Measurements from ENCODE around the gene RPS10. TPM values are rescaled to one million over a fixed set of nuclear protein-coding genes. Genes with fewer than 3 reads are reported as not detected.
A peak's percentile ranks its signal among the peaks of the same experiment; 100 is the strongest.

RPS10 gene
- total RNA-seq, 2 experiments from 2014 or later, result 2,106 to 2,169 TPM

GRCh38 chr6:34462551-34462971 is 36.7 kb upstream of the RPS10 start:
- intact Hi-C loops (cut with micrococcal nuclease), result no loop called here
- ChIA-PET POLR2A (interaction anchor here (0.6 to 0.7 kb wide), 2 partner anchors 269 to 659 kb away, joined by 3 to 4 read pairs; no protein-coding TSS in a partner anchor), CTCF (interaction anchor here (0.6 to 10.5 kb wide), 3 partner anchors 9 to 146 kb away, joined by 3 to 170 read pairs (median 3); no protein-coding TSS in a partner anchor)
- H3K4me1 Mint-ChIP-seq (ENCODE audit: low read depth), result peaks cover 5% of the 10 kb centered on the region
- peaks cover 26% of the 10 kb centered on the region for H3K27me3 Mint-ChIP-seq
- H3K27ac Mint-ChIP-seq, result no peak overlapping the region
- no peak overlapping the region for H3K4me3 Mint-ChIP-seq
- H3K36me3 Mint-ChIP-seq, result no peaks in the 10 kb centered on the region
- H3K9me3 Mint-ChIP-seq, result no peaks in the 10 kb centered on the region
- DNase-seq, result no peak

- peaks cover 23% of the 10 kb centered on the region for H3K27me3 Mint-ChIP-seq
- ChIA-PET POLR2A (interaction anchor here (0.6 kb wide), 1 partner anchor 660 kb away, joined by 4 read pairs; no protein-coding TSS in a partner anchor), CTCF (interaction anchor here (0.6 to 10.5 kb wide), 2 partner anchors 65 to 147 kb away, joined by 4 to 170 read pairs; no protein-coding TSS in a partner anchor)
- intact Hi-C loops (cut with micrococcal nuclease), result no loop called here
- H3K4me3 Mint-ChIP-seq, result no peak overlapping the region
- no peak for DNase-seq
- no peaks in the 10 kb centered on the region for H3K9me3 Mint-ChIP-seq
- H3K4me1 Mint-ChIP-seq (ENCODE audit: low read depth), result peaks cover 5% of the 10 kb centered on the region
- H3K27ac Mint-ChIP-seq, result no peak overlapping the region
- no peaks in the 10 kb centered on the region for H3K36me3 Mint-ChIP-seq
Observed at GRCh38 chr6:34462010-34462409, 36.1 kb upstream of the RPS10 start.

GRCh38 chr6:34460796-34461507 is 35.1 kb upstream of the RPS10 start:
- no peaks in the 10 kb centered on the region for H3K9me3 Mint-ChIP-seq

GRCh38 chr6:34459899-34460593 is 34.2 kb upstream of the RPS10 start:
- intact Hi-C loops (cut with micrococcal nuclease), result loop anchor here (1.0 to 2.0 kb wide), 2 partner anchors 67 to 149 kb away; no protein-coding TSS in a partner anchor
- CTCF ChIA-PET, result interaction anchor here (0.6 to 10.5 kb wide), 31 partner anchors 9 to 682 kb away, joined by 3 to 170 read pairs (median 4); partner anchors contain the start of genes BLTP3A and SMIM29

More at GRCh38 chr6:34460796-34461507, 35.1 kb upstream of the RPS10 start:
- peaks cover 5% of the 10 kb centered on the region for H3K4me1 Mint-ChIP-seq (ENCODE audit: low read depth)
- peaks cover 15% of the 10 kb centered on the region for H3K27me3 Mint-ChIP-seq
- POLR2A ChIA-PET, result interaction anchor here (0.7 to 0.8 kb wide), 2 partner anchors 147 to 419 kb away, joined by 3 read pairs; no protein-coding TSS in a partner anchor
- no peak for DNase-seq
- H3K36me3 Mint-ChIP-seq, result no peaks in the 10 kb centered on the region
- CTCF ChIA-PET, result interaction anchor here (0.5 to 10.5 kb wide), 23 partner anchors 10 to 679 kb away, joined by 3 to 170 read pairs (median 5); partner anchors contain the start of genes BLTP3A and SMIM29
- intact Hi-C loops (cut with micrococcal nuclease), result loop anchor here (1.0 to 2.0 kb wide), 2 partner anchors 66 to 148 kb away; no protein-coding TSS in a partner anchor
- no peak overlapping the region for H3K27ac Mint-ChIP-seq
- H3K4me3 Mint-ChIP-seq, result no peak overlapping the region

GRCh38 chr6:34457742-34458735 is 32.2 kb upstream of the RPS10 start:
- no peaks in the 10 kb centered on the region for H3K4me1 Mint-ChIP-seq (ENCODE audit: low read depth)
- CTCF ChIA-PET, result interaction anchor here (2.6 to 10.5 kb wide), 2 partner anchors 69 to 151 kb away, joined by 9 to 170 read pairs; no protein-coding TSS in a partner anchor
- DNase-seq, result no peak
- no peaks in the 10 kb centered on the region for H3K36me3 Mint-ChIP-seq
- POLR2A ChIA-PET, result no interaction called here
- no peaks in the 10 kb centered on the region for H3K27me3 Mint-ChIP-seq
- no peaks in the 10 kb centered on the region for H3K9me3 Mint-ChIP-seq
- intact Hi-C loops (cut with micrococcal nuclease), result no loop called here
- H3K4me3 Mint-ChIP-seq, result no peak overlapping the region
- H3K27ac Mint-ChIP-seq, result no peak overlapping the region

More at GRCh38 chr6:34459899-34460593, 34.2 kb upstream of the RPS10 start:
- Mint-ChIP-seq H3K9me3 (no peaks in the 10 kb centered on the region), H3K36me3 (no peaks in the 10 kb centered on the region), H3K27ac (no peak overlapping the region), H3K27me3 (peaks cover 9% of the 10 kb centered on the region), H3K4me1 (ENCODE audit: low read depth) (no peaks in the 10 kb centered on the region), H3K4me3 (no peak overlapping the region)
- DNase-seq, result peak; percentile 59
- POLR2A ChIA-PET, result interaction anchor here (0.7 to 1.3 kb wide), 4 partner anchors 148 to 668 kb away, joined by 3 to 4 read pairs (median 3); no protein-coding TSS in a partner anchor

- no peak overlapping the region for H3K27ac Mint-ChIP-seq
- ChIA-PET POLR2A (no interaction called here), CTCF (interaction anchor here (10.5 kb wide), 1 partner anchor 152 kb away, joined by 170 read pairs; no protein-coding TSS in a partner anchor)
Observed at GRCh38 chr6:34457382-34457741, 31.5 kb upstream of the RPS10 start.

GRCh38 chr6:34455831-34456230 is 30.0 kb upstream of the RPS10 start:
- H3K9me3 Mint-ChIP-seq, result peaks cover 5% of the 10 kb centered on the region
- no peaks in the 10 kb centered on the region for H3K27me3 Mint-ChIP-seq
- H3K27ac Mint-ChIP-seq, result no peak overlapping the region
- CTCF ChIA-PET, result interaction anchor here (0.9 kb wide), 1 partner anchor 16 kb away, joined by 3 read pairs; no protein-coding TSS in a partner anchor
- intact Hi-C loops (cut with micrococcal nuclease), result no loop called here
- POLR2A ChIA-PET, result no interaction called here
- H3K4me1 Mint-ChIP-seq (ENCODE audit: low read depth), result no peaks in the 10 kb centered on the region
- DNase-seq, result no peak
- H3K36me3 Mint-ChIP-seq, result no peaks in the 10 kb centered on the region
- no peak overlapping the region for H3K4me3 Mint-ChIP-seq

More at GRCh38 chr6:34457382-34457741, 31.5 kb upstream of the RPS10 start:
- DNase-seq, result no peak
- intact Hi-C loops (cut with micrococcal nuclease), result no loop called here
- H3K36me3 Mint-ChIP-seq, result no peaks in the 10 kb centered on the region
- no peaks in the 10 kb centered on the region for H3K4me1 Mint-ChIP-seq (ENCODE audit: low read depth)
- no peak overlapping the region for H3K4me3 Mint-ChIP-seq
- H3K27me3 Mint-ChIP-seq, result no peaks in the 10 kb centered on the region
- no peaks in the 10 kb centered on the region for H3K9me3 Mint-ChIP-seq

GRCh38 chr6:34451192-34451591 is 25.3 kb upstream of the RPS10 start:
- ChIA-PET CTCF (interaction anchor here (0.7 kb wide), 1 partner anchor 9 kb away, joined by 3 read pairs; no protein-coding TSS in a partner anchor), POLR2A (no interaction called here)
- no peaks in the 10 kb centered on the region for H3K4me1 Mint-ChIP-seq (ENCODE audit: low read depth)
- no peak for DNase-seq
- H3K4me3 Mint-ChIP-seq, result no peak overlapping the region
- no peak overlapping the region for H3K27ac Mint-ChIP-seq
- H3K36me3 Mint-ChIP-seq, result no peaks in the 10 kb centered on the region
- peaks cover 5% of the 10 kb centered on the region for H3K9me3 Mint-ChIP-seq
- intact Hi-C loops (cut with micrococcal nuclease), result no loop called here
- H3K27me3 Mint-ChIP-seq, result no peaks in the 10 kb centered on the region

GRCh38 chr6:34447910-34448309 is 22.0 kb upstream of the RPS10 start:
- no peak overlapping the region for H3K27ac Mint-ChIP-seq
- ChIA-PET POLR2A (no interaction called here), CTCF (interaction anchor here (1.1 kb wide), 1 partner anchor 12 kb away, joined by 4 read pairs; no protein-coding TSS in a partner anchor)
- no peak overlapping the region for H3K4me3 Mint-ChIP-seq
- H3K9me3 Mint-ChIP-seq, result peaks cover 5% of the 10 kb centered on the region
- H3K27me3 Mint-ChIP-seq, result no peaks in the 10 kb centered on the region
- DNase-seq, result no peak
- intact Hi-C loops (cut with micrococcal nuclease), result no loop called here
- H3K36me3 Mint-ChIP-seq, result no peaks in the 10 kb centered on the region
- H3K4me1 Mint-ChIP-seq (ENCODE audit: low read depth), result no peaks in the 10 kb centered on the region

- Mint-ChIP-seq H3K9me3 (peaks cover 5% of the 10 kb centered on the region), H3K27me3 (no peaks in the 10 kb centered on the region), H3K4me1 (ENCODE audit: low read depth) (no peaks in the 10 kb centered on the region), H3K4me3 (no peak overlapping the region), H3K27ac (no peak overlapping the region), H3K36me3 (no peaks in the 10 kb centered on the region)
- intact Hi-C loops (cut with micrococcal nuclease), result no loop called here
- ChIA-PET CTCF (interaction anchor here (1.1 kb wide), 1 partner anchor 13 kb away, joined by 4 read pairs; no protein-coding TSS in a partner anchor), POLR2A (no interaction called here)
- DNase-seq, result no peak
Observed at GRCh38 chr6:34447386-34447785, 21.5 kb upstream of the RPS10 start.

GRCh38 chr6:34445313-34445860 is 19.5 kb upstream of the RPS10 start:
- no peaks in the 10 kb centered on the region for H3K36me3 Mint-ChIP-seq
- no peaks in the 10 kb centered on the region for H3K4me1 Mint-ChIP-seq (ENCODE audit: low read depth)
- no peaks in the 10 kb centered on the region for H3K9me3 Mint-ChIP-seq
- POLR2A ChIA-PET, result interaction anchor here (0.7 kb wide), 1 partner anchor 196 kb away, joined by 6 read pairs; no protein-coding TSS in a partner anchor
- intact Hi-C loops (cut with micrococcal nuclease), result no loop called here
- H3K27me3 Mint-ChIP-seq, result no peaks in the 10 kb centered on the region
- H3K27ac Mint-ChIP-seq, result no peak overlapping the region
- DNase-seq, result no peak
- H3K4me3 Mint-ChIP-seq, result no peak overlapping the region
- CTCF ChIA-PET, result no interaction called here

Data from activated CD4-positive, alpha-beta memory T cell treated with anti-CD3 and anti-CD28 coated beads for 36 hours (primary cell).